A549 (cell line): ENCODE measurements around the gene LAMA2. TPM values are rescaled to one million over a fixed set of nuclear protein-coding genes. Genes with fewer than 3 reads are reported as not detected.

Source experiments
- ATAC-seq, 2 experiments: fragments of 200-7000 bp in 1 of 2; fragments of >200 bp in 1 of 2; cut with Nextera tagmentation in 1 of 2; cut with Tn5 transposase in 1 of 2; 3 replicates each; pipeline versions ENCODE4 v1.8.0 to v1.9.1; 2018 to 2020; ENCODE audit warnings: mild to moderate bottlenecking in 1 of 2, moderate library complexity in 1 of 2
- CTCF ChIA-PET: fragments of 300-600 bp; sonication (Branson Sonifier 250); formaldehyde crosslinking; extraction: SDS; loops from one replicate; lab custom pipeline; 2021; ENCODE audit warnings: antibody characterized with exemption, inconsistent platforms; lab: Yijun Ruan, JAX
- POLR2A ChIA-PET: fragments of 350-600 bp; formaldehyde crosslinking; extraction: SDS; loops from one replicate; lab custom pipeline; 2021; ENCODE audit warnings: antibody characterized with exemption, inconsistent platforms; lab: Yijun Ruan, JAX
- DNase-seq, 2 experiments: peaks; one replicate each; pipeline versions ENCODE4 v3.0.0 to v3.0.0-alpha.2; 2011 to 2016; ENCODE audit warnings: low read depth in 1 of 2, low spot score in 1 of 2
- FAIRE-seq: peaks from 2 replicates; lab custom pipeline; 2011; peaks lifted over from hg19 to GRCh38; lab: Jason Lieb, UNC
- H3K27ac ChIP-seq, 2 experiments: fragments of >200 bp; sonication (Bioruptor Twin); formaldehyde crosslinking; 3 replicates each; pipeline ENCODE4 v1.5.1; 2016 to 2017
- H3K4me1 ChIP-seq: fragments of >200 bp; sonication (Bioruptor Twin); formaldehyde crosslinking; 3 replicates; pipeline ENCODE4 v1.6.1; 2016
- H3K4me2 ChIP-seq: fragments of >200 bp; sonication (Bioruptor Twin); formaldehyde crosslinking; 3 replicates; pipeline ENCODE4 v1.6.1; 2016
- H3K4me3 ChIP-seq: fragments of >200 bp; sonication (Bioruptor Twin); formaldehyde crosslinking; 3 replicates; pipeline ENCODE4 v1.5.1; 2016
- H3K9me3 ChIP-seq: fragments of >200 bp; sonication (Bioruptor Twin); formaldehyde crosslinking; 3 replicates; pipeline ENCODE4 v1.6.1; 2016
- BHLHE40 ChIP-seq: IDR thresholded peaks from 2 replicates; pipeline ENCODE4 v1.6.1; 2012; ENCODE audit warnings: low read depth, low read length, inconsistent platforms
- CHD4 ChIP-seq: fragments of 200-600 bp; sonication (generic); IDR thresholded peaks from 2 replicates; pipeline ENCODE4 v1.6.1; 2016; ENCODE audit warnings: antibody characterized with exemption, mild to moderate bottlenecking, borderline replicate concordance
- EHF ChIP-seq: fragments of 250-450 bp; sonication (Bioruptor Pico); IDR thresholded peaks from 2 replicates; pipeline ENCODE4 v1.5.0; 2020; ENCODE audit warnings: mild to moderate bottlenecking
- EHMT2 ChIP-seq: fragments of 200-600 bp; sonication (generic); IDR thresholded peaks from 2 replicates; pipeline ENCODE4 v1.6.1; 2016; ENCODE audit warnings: antibody characterized with exemption, low read depth, mild to moderate bottlenecking, moderate library complexity
- ESRRA ChIP-seq: fragments of 150-350 bp; IDR thresholded peaks from 2 replicates; pipeline ENCODE4 v1.6.1; 2014; ENCODE audit warnings: mild to moderate bottlenecking, low read length, borderline replicate concordance
- FOXS1 ChIP-seq: fragments of 250-450 bp; sonication (Bioruptor Pico); IDR thresholded peaks from 2 replicates; pipeline ENCODE4 v1.5.0; 2020; ENCODE audit warnings: mild to moderate bottlenecking, moderate library complexity
- HEYL ChIP-seq: fragments of 250-450 bp; sonication (Bioruptor Pico); IDR thresholded peaks from 2 replicates; pipeline ENCODE4 v1.8.0; 2021; ENCODE audit warnings: mild to moderate bottlenecking, moderate library complexity
- HOXB13 ChIP-seq: fragments of 250-450 bp; sonication (Bioruptor Pico); IDR thresholded peaks from 2 replicates; pipeline ENCODE4 v1.5.0; 2020; ENCODE audit warnings: low read depth, mild to moderate bottlenecking, moderate library complexity
- JUN ChIP-seq, 2 experiments: fragments of >200 bp; sonication (Bioruptor Twin); formaldehyde crosslinking; IDR thresholded peaks; 2 replicates in 1 of 2; 3 replicates in 1 of 2; pipeline ENCODE4 v1.6.1; 2016 to 2017
- MAFK ChIP-seq: fragments of 450-650 bp; IDR thresholded peaks from 2 replicates; pipeline ENCODE4 v1.6.1; 2014; ENCODE audit not compliant: partially characterized antibody
- NFE2L2 ChIP-seq: fragments of 150-350 bp; conservative IDR thresholded peaks from 2 replicates; pipeline ENCODE4 v1.6.1; 2014; ENCODE audit warnings: low read length
- NR3C1 ChIP-seq: fragments of >200 bp; sonication (Bioruptor Twin); formaldehyde crosslinking; IDR thresholded peaks from 3 replicates; pipeline ENCODE4 v1.6.1; 2017
- POLR2AphosphoS2 ChIP-seq: conservative IDR thresholded peaks from 2 replicates; pipeline ENCODE4 v1.6.1; 2012; ENCODE audit warnings: low read length, improper control_type of control experiment, inconsistent platforms
- RARB ChIP-seq: fragments of 250-450 bp; sonication (Bioruptor Pico); IDR thresholded peaks from 2 replicates; pipeline ENCODE4 v1.8.0; 2021; ENCODE audit warnings: mild to moderate bottlenecking, moderate library complexity
- SMC3 ChIP-seq: fragments of >200 bp; sonication (Bioruptor Twin); formaldehyde crosslinking; IDR thresholded peaks from 3 replicates; pipeline ENCODE4 v1.6.1; 2018; ENCODE audit warnings: inconsistent platforms
- TP53 ChIP-seq: fragments of 250-450 bp; sonication (Bioruptor Pico); IDR thresholded peaks from 2 replicates; pipeline ENCODE4 v1.5.0; 2021; ENCODE audit warnings: mild to moderate bottlenecking, moderate library complexity
- ZC3H11A ChIP-seq: fragments of 450-650 bp; IDR thresholded peaks from 2 replicates; pipeline ENCODE4 v1.6.1; 2014; ENCODE audit warnings: antibody characterized with exemption, mild to moderate bottlenecking
- WGBS: methylation state at CpG from one replicate; pipeline ENCODE4 v1.1.6; 2017; ENCODE audit errors: missing lambda C conversion rate; 5-methylcytosine and 5-hydroxymethylcytosine counted together
- polyA plus RNA-seq, 4 experiments: library from polyadenylated mRNA; depleted of rRNA in 3 of 4; stranded (reverse); fragments of >200 nt; fragmentation: RNase III in 1 of 4; extraction: RNeasy Plus Mini Kit Qiagen cat#74134 plus additional on column Dnase treatment in 1 of 4; gene quantifications; 2 replicates in 3 of 4; 3 replicates in 1 of 4; pipeline ENCODE4 v1.2.3, GENCODE V29; 2011 to 2017
- TF ChIP-seq, protein P1 (sequence below): fragments of >200 bp; sonication (Bioruptor Twin); formaldehyde crosslinking; IDR thresholded peaks from 2 replicates; pipeline ENCODE4 v1.6.1; 2016
- TF ChIP-seq, protein P2 (sequence below): IDR thresholded peaks from 2 replicates; pipeline ENCODE4 v1.6.1; 2012; ENCODE audit warnings: low read depth, borderline replicate concordance
- TF ChIP-seq, protein P3 (sequence below): fragments of 150-350 bp; IDR thresholded peaks from 2 replicates; pipeline ENCODE4 v1.6.1; 2014; ENCODE audit warnings: low read depth, mild to moderate bottlenecking, low read length
- TF ChIP-seq, protein P4 (sequence below): fragments of >200 bp; sonication (Bioruptor Twin); formaldehyde crosslinking; IDR thresholded peaks from 3 replicates; pipeline ENCODE4 v1.5.1; 2016
- TF ChIP-seq, protein P5 (sequence below): fragments of 450-650 bp; IDR thresholded peaks from 2 replicates; pipeline ENCODE4 v1.6.1; 2014; ENCODE audit warnings: antibody characterized with exemption
- TF ChIP-seq, protein P6 (sequence below): IDR thresholded peaks from 2 replicates; pipeline ENCODE4 v1.6.1; 2012
- TF ChIP-seq, protein P7 (sequence below): fragments of 200-600 bp; sonication (generic); IDR thresholded peaks from 2 replicates; pipeline ENCODE4 v1.6.1; 2016; ENCODE audit warnings: antibody characterized with exemption, mild to moderate bottlenecking, moderate library complexity

The LAMA2 gene
- polyA plus RNA-seq, 2 of the 4 experiments (the other 2 are of a cell fraction): 0.21 to 1.3 TPM

DNA sequence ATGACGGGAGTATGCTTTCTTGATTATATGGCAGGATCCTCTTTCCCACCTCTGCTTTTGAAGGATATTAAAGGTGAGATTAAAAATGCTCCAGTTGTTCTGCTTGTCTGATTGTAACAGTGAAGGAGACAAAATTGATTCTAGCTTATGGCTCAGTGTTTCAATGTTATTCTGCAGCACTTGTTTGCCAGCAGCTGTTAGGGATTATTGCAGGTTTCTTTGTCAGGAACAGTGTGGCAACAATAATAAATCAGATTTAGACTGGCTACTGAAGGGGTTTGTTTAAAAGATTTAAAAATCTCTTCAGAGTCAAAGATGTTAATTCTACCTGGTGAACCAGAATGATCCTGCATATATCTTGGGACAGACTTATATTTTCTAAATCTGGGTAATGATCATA, 126.9 kb downstream of the LAMA2 start:
- CTCF ChIA-PET: no interaction called here
- no peak for TF ChIP-seq CHD4
- no peak for TF ChIP-seq FOXS1 (CRISPR knock-in tag)
- TF ChIP-seq NFE2L2: no peak
- no peak for TF ChIP-seq JUN (IDR thresholded peaks at IDR 0.05)
- no peak for TF ChIP-seq HOXB13 (CRISPR knock-in tag)
- TF ChIP-seq TP53 (CRISPR knock-in tag): no peak
- TF ChIP-seq EHMT2: no peak
- TF ChIP-seq MAFK: no peak
- TF ChIP-seq, protein P1, sequence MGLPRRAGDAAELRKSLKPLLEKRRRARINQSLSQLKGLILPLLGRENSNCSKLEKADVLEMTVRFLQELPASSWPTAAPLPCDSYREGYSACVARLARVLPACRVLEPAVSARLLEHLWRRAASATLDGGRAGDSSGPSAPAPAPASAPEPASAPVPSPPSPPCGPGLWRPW: no peak
- TF ChIP-seq BHLHE40: no peak
- TF ChIP-seq, protein P2, sequence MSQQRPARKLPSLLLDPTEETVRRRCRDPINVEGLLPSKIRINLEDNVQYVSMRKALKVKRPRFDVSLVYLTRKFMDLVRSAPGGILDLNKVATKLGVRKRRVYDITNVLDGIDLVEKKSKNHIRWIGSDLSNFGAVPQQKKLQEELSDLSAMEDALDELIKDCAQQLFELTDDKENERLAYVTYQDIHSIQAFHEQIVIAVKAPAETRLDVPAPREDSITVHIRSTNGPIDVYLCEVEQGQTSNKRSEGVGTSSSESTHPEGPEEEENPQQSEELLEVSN: no peak
- TF ChIP-seq EHF (CRISPR knock-in tag): no peak
- TF ChIP-seq, protein P3, sequence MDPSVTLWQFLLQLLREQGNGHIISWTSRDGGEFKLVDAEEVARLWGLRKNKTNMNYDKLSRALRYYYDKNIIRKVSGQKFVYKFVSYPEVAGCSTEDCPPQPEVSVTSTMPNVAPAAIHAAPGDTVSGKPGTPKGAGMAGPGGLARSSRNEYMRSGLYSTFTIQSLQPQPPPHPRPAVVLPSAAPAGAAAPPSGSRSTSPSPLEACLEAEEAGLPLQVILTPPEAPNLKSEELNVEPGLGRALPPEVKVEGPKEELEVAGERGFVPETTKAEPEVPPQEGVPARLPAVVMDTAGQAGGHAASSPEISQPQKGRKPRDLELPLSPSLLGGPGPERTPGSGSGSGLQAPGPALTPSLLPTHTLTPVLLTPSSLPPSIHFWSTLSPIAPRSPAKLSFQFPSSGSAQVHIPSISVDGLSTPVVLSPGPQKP: no peak
- TF ChIP-seq POLR2AphosphoS2: no peak
- TF ChIP-seq NR3C1: no peak
- TF ChIP-seq, protein P4, sequence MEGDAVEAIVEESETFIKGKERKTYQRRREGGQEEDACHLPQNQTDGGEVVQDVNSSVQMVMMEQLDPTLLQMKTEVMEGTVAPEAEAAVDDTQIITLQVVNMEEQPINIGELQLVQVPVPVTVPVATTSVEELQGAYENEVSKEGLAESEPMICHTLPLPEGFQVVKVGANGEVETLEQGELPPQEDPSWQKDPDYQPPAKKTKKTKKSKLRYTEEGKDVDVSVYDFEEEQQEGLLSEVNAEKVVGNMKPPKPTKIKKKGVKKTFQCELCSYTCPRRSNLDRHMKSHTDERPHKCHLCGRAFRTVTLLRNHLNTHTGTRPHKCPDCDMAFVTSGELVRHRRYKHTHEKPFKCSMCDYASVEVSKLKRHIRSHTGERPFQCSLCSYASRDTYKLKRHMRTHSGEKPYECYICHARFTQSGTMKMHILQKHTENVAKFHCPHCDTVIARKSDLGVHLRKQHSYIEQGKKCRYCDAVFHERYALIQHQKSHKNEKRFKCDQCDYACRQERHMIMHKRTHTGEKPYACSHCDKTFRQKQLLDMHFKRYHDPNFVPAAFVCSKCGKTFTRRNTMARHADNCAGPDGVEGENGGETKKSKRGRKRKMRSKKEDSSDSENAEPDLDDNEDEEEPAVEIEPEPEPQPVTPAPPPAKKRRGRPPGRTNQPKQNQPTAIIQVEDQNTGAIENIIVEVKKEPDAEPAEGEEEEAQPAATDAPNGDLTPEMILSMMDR: no peak
- no peak for TF ChIP-seq ESRRA
- TF ChIP-seq RARB (CRISPR knock-in tag): no peak
- TF ChIP-seq, protein P5, sequence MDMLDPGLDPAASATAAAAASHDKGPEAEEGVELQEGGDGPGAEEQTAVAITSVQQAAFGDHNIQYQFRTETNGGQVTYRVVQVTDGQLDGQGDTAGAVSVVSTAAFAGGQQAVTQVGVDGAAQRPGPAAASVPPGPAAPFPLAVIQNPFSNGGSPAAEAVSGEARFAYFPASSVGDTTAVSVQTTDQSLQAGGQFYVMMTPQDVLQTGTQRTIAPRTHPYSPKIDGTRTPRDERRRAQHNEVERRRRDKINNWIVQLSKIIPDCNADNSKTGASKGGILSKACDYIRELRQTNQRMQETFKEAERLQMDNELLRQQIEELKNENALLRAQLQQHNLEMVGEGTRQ: no peak
- no peaks in the 10 kb centered on the region for H3K4me1 ChIP-seq
- DNase-seq (no peak), FAIRE-seq (no peak), ATAC-seq (no peak)
- no peak overlapping the region for H3K27ac ChIP-seq
- H3K4me2 ChIP-seq: no peak overlapping the region
- no peak overlapping the region for H3K4me3 ChIP-seq
- WGBS: 19% methylated on average over 1 of the region's 1 CpG
- no peaks in the 10 kb centered on the region for H3K9me3 ChIP-seq
- POLR2A ChIA-PET: no interaction called here

DNA sequence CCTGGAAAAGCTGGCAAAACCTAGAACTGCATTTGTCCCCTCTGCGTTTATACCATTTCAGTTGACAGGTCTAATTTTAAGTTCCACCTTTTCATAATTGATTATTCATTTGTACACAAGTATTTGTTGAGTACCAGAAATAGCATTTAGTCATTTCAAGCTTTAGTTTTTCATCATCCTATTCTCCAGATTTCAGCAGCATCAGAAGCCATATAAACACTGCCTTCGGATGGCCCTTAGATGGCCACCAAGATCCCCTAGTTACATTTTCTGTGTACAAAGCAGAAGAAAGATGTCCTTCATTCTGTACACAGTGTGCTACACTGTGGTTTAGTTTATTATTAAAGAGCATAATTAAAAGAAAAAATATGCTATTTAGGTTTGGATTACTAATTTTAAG, 131.4 kb downstream of the LAMA2 start:
- no peak overlapping the region for H3K4me2 ChIP-seq
- no peaks in the 10 kb centered on the region for H3K4me1 ChIP-seq
- ChIA-PET CTCF (interaction anchor here (0.6 kb wide), 1 partner anchor 41 kb away, joined by 3 read pairs; no protein-coding TSS in a partner anchor), POLR2A (no interaction called here)
- 5% methylated on average over 2 of the region's 2 CpGs for WGBS
- DNase-seq (no peak), FAIRE-seq (no peak), ATAC-seq (no peak)
- no peaks in the 10 kb centered on the region for H3K9me3 ChIP-seq
- no peak overlapping the region for H3K27ac ChIP-seq
- no peak overlapping the region for H3K4me3 ChIP-seq
- no peak for TF ChIP-seq ZC3H11A
- TF ChIP-seq, protein P6, sequence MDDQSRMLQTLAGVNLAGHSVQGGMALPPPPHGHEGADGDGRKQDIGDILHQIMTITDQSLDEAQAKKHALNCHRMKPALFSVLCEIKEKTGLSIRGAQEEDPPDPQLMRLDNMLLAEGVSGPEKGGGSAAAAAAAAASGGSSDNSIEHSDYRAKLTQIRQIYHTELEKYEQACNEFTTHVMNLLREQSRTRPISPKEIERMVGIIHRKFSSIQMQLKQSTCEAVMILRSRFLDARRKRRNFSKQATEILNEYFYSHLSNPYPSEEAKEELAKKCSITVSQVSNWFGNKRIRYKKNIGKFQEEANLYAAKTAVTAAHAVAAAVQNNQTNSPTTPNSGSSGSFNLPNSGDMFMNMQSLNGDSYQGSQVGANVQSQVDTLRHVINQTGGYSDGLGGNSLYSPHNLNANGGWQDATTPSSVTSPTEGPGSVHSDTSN: no peak
- no peak for TF ChIP-seq FOXS1 (CRISPR knock-in tag)
- no peak for TF ChIP-seq NR3C1
- TF ChIP-seq HEYL (CRISPR knock-in tag): no peak
- TF ChIP-seq, protein P7, sequence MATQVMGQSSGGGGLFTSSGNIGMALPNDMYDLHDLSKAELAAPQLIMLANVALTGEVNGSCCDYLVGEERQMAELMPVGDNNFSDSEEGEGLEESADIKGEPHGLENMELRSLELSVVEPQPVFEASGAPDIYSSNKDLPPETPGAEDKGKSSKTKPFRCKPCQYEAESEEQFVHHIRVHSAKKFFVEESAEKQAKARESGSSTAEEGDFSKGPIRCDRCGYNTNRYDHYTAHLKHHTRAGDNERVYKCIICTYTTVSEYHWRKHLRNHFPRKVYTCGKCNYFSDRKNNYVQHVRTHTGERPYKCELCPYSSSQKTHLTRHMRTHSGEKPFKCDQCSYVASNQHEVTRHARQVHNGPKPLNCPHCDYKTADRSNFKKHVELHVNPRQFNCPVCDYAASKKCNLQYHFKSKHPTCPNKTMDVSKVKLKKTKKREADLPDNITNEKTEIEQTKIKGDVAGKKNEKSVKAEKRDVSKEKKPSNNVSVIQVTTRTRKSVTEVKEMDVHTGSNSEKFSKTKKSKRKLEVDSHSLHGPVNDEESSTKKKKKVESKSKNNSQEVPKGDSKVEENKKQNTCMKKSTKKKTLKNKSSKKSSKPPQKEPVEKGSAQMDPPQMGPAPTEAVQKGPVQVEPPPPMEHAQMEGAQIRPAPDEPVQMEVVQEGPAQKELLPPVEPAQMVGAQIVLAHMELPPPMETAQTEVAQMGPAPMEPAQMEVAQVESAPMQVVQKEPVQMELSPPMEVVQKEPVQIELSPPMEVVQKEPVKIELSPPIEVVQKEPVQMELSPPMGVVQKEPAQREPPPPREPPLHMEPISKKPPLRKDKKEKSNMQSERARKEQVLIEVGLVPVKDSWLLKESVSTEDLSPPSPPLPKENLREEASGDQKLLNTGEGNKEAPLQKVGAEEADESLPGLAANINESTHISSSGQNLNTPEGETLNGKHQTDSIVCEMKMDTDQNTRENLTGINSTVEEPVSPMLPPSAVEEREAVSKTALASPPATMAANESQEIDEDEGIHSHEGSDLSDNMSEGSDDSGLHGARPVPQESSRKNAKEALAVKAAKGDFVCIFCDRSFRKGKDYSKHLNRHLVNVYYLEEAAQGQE: no peak
- no peak for TF ChIP-seq NFE2L2
- no peak for TF ChIP-seq SMC3
